ENCODE results near the gene DNAH14. TPM values are rescaled to one million over a fixed set of nuclear protein-coding genes. Genes with fewer than 3 reads are reported as not detected.
A peak's percentile ranks its signal among the peaks of the same experiment; 100 is the strongest.
"Not testable (repeated sequence)": the region's sequence is repeated elsewhere in the genome, so short reads cannot be mapped to it uniquely, and the experiment has no call there.

The DNAH14 gene
- 70.4 and 77.2 TPM in 2 replicates for total RNA-seq (2014; rRNA removed; shearing (Covaris generic))

- peak within 1 kb of the TSS; percentile 79 for H3K4me3 ChIP-seq
- peaks cover 26% of the 10 kb centered on the region for H3K9me3 ChIP-seq (replicated peaks)
- H3K4me1 ChIP-seq, result no peaks in the 10 kb centered on the region
- no peaks in the 10 kb centered on the region; the same call in 1 of the 2 replicates for H3K36me3 ChIP-seq
- peak; percentile 87 for DNase-seq
- H3K27me3 ChIP-seq, result no peaks in the 10 kb centered on the region
- peak within 1 kb of the TSS; percentile 57 for H3K27ac ChIP-seq
Measured at GRCh38 chr1:224929335-224930237, at the start of gene DNAH14. DNAH14 (plus strand) TSS chr1:224929675; CDS start chr1:224952703, 23,028 bp downstream.

- peak; percentile 27 to 40 for DNase-seq
- H3K27ac ChIP-seq, result no peak overlapping the region
- no peaks in the 10 kb centered on the region; the same call in 1 of the 2 replicates for H3K9me3 ChIP-seq (replicated peaks)
- H3K4me1 ChIP-seq, result peaks cover 15% of the 10 kb centered on the region
- no peaks in the 10 kb centered on the region for H3K27me3 ChIP-seq
- no peaks in the 10 kb centered on the region for H3K36me3 ChIP-seq
- H3K4me3 ChIP-seq, result no peak overlapping the region
Measured at GRCh38 chr1:224880593-224881307, 48.7 kb upstream of the DNAH14 start.

DNA sequence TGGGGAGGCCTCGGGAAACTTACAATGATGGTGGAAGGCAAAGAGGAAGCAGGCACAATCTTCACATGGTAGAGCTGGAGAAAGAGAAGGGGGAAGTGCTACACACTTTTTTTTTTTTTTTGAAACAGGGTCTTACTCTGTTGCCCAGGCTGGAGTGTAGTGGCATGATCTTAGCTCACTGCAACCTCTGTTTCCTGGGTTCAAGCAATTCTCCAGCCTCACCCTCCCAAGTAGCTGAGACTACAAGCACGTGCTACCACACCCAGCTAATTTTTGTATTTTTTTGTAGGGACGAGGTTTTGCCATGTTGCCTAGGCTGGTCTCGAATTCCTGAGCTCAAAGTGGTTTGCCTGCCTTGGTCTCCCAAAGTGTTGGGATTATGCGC lies 48.2 kb upstream of the DNAH14 start:
- H3K36me3 ChIP-seq; H3K27ac ChIP-seq; H3K27me3 ChIP-seq; H3K9me3 ChIP-seq (replicated peaks); H3K4me3 ChIP-seq; DNase-seq: not testable (repeated sequence)
- H3K4me1 ChIP-seq, result peaks cover 15% of the 10 kb centered on the region

GRCh38 chr1:224881762-224882211 lies 47.7 kb upstream of the DNAH14 start:
- no peaks in the 10 kb centered on the region for H3K27me3 ChIP-seq
- no peaks in the 10 kb centered on the region for H3K36me3 ChIP-seq
- no peak overlapping the region for H3K4me3 ChIP-seq
- H3K27ac ChIP-seq, result no peak overlapping the region
- peaks cover 15% of the 10 kb centered on the region for H3K4me1 ChIP-seq
- H3K9me3 ChIP-seq (replicated peaks), result no peaks in the 10 kb centered on the region; the same call in 1 of the 2 replicates
- DNase-seq, result no peak

DNA sequence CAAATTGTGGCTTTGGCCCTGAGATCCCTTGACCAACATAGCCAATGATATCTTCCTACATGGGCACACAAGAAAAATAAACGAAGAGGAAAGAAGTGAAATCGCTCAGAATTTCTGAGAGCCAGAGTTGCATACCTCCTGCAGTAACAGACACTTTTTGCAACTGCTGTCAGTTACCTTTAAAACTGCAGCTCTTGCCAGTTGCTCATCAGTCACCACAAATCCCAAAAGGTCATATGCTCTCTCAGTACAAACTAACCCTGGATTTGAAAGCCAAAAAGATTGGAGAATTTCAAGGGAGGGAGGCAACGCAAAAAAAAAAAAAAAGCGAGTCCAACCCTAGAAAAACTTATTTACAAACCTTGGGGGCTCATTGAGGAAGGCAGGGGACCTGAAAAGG lies 47.2 kb upstream of the DNAH14 start:
- Histone ChIP-seq H3K4me3 (no peak overlapping the region), H3K36me3 (no peaks in the 10 kb centered on the region), H3K27me3 (no peaks in the 10 kb centered on the region), H3K27ac (no peak overlapping the region), H3K4me1 (peaks cover 15% of the 10 kb centered on the region), H3K9me3 (replicated peaks) (no peaks in the 10 kb centered on the region; the same call in 1 of the 2 replicates)
- DNase-seq, result no peak

DNA sequence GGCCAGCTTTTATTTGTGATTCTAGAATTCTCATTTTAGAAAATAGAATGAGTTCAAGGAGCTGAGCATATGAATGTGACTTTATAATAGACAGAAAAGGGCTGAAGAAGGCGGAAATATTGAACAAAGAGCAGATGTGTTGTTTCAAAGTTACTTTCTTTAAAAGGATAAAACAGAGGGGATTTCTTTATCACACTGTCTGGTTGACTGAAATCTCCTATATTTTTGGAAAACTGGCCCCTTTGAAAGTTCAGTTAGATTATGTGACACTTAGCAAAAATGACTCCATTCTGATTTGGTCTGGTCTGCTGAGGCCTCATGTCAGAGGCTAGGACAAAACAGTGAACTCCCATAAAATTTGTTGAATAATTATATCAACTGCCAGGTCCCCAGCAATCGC lies 46.4 kb upstream of the DNAH14 start:
- Histone ChIP-seq H3K4me3 (no peak overlapping the region), H3K27ac (no peak overlapping the region), H3K9me3 (replicated peaks) (no peaks in the 10 kb centered on the region; the same call in 1 of the 2 replicates), H3K4me1 (peaks cover 15% of the 10 kb centered on the region), H3K27me3 (no peaks in the 10 kb centered on the region), H3K36me3 (no peaks in the 10 kb centered on the region)
- DNase-seq, result no peak

DNA sequence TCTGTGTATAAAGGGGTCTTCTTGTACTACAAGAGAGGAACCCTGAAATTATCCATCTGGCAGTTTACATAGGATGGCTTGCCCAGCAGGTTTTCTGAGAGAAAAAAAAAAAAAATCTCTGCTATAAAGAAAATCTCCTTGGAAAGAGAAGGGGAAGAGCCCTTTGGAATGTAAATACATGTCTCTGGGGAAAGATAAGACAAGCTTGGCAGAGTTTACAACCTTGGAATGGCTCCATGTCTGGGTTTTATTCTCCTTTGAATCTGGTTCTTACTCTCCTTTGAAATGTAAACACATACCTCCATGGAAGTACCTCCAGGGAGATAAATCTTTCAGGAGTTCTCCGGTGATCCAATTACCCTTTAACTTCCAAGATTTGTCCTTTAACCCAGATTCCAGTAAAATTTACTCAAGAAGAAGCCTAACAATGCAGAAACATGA lies 45.1 kb upstream of the DNAH14 start:
- H3K9me3 ChIP-seq (replicated peaks), result no peaks in the 10 kb centered on the region; the same call in 1 of the 2 replicates
- no peak for DNase-seq
- no peak overlapping the region for H3K27ac ChIP-seq
- H3K27me3 ChIP-seq, result no peaks in the 10 kb centered on the region
- H3K4me1 ChIP-seq, result peaks cover 9% of the 10 kb centered on the region
- no peaks in the 10 kb centered on the region for H3K36me3 ChIP-seq
- H3K4me3 ChIP-seq, result no peak overlapping the region

GRCh38 chr1:224885376-224885775 lies 44.1 kb upstream of the DNAH14 start:
- DNase-seq; H3K9me3 ChIP-seq (replicated peaks); H3K4me3 ChIP-seq; H3K36me3 ChIP-seq; H3K27me3 ChIP-seq; H3K27ac ChIP-seq; H3K4me1 ChIP-seq: not testable (repeated sequence)

DNA sequence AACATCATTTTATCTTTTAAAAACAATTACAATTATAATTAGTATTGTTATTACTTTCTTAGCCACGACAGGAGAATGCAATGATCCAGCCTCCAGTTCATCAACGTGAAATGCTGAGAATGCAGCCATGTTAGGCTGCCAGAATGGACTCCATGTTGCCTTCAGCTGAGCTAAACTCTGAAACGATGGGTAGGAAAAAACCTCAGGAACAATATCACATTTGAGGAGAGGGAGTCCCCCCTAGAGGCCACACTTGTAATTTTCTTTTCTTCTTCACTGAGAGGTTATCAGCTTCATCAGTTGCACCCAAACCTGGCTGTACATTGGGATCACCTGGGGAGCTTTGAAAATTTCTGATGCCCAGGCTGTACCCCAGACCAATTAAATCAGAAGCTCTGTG lies 34.6 kb upstream of the DNAH14 start:
- Histone ChIP-seq H3K4me1 (peaks cover 5% of the 10 kb centered on the region; the same call in 1 of the 2 replicates), H3K27me3 (peaks cover 3% of the 10 kb centered on the region; the same call in 1 of the 2 replicates), H3K9me3 (replicated peaks) (no peaks in the 10 kb centered on the region), H3K27ac (no peak overlapping the region), H3K4me3 (no peak overlapping the region), H3K36me3 (no peaks in the 10 kb centered on the region)
- DNase-seq, result peak in 1 of 2 experiments; percentile 57

GRCh38 chr1:224896130-224896781 lies 33.2 kb upstream of the DNAH14 start:
- DNase-seq, result no peak
- peaks cover 16% of the 10 kb centered on the region for H3K4me1 ChIP-seq
- no peaks in the 10 kb centered on the region for H3K36me3 ChIP-seq
- H3K9me3 ChIP-seq (replicated peaks), result no peaks in the 10 kb centered on the region
- H3K4me3 ChIP-seq, result no peak overlapping the region
- peaks cover 3% of the 10 kb centered on the region; the same call in 1 of the 2 replicates for H3K27me3 ChIP-seq
- H3K27ac ChIP-seq, result no peak overlapping the region

GRCh38 chr1:224897529-224898327 lies 31.7 kb upstream of the DNAH14 start:
- no peak for DNase-seq
- Histone ChIP-seq H3K4me1 (peaks cover 16% of the 10 kb centered on the region), H3K36me3 (no peaks in the 10 kb centered on the region), H3K9me3 (replicated peaks) (no peaks in the 10 kb centered on the region), H3K27me3 (peaks cover 3% of the 10 kb centered on the region; the same call in 1 of the 2 replicates), H3K4me3 (no peak overlapping the region), H3K27ac (no peak overlapping the region)

DNA sequence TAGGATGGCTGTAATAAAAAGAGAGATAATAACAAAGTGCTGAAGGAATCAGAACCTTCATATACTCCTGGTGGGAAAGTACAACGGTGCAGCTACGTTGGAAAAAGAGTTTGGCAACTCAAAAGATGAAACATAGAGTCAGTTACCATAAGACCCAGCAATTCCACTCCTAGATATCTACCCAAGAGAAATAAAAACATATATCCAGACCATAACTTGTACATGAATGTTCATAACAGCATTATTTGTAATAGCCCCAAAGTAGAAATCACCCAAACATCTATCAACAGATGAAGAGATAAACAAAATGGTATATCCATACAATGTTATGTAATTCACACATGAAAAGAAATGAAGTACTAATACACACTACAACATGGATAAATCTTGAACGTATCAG lies 30.5 kb upstream of the DNAH14 start:
- H3K27ac ChIP-seq, result no peak overlapping the region
- no peak overlapping the region for H3K4me3 ChIP-seq
- no peaks in the 10 kb centered on the region for H3K9me3 ChIP-seq (replicated peaks)
- peaks cover 16% of the 10 kb centered on the region for H3K4me1 ChIP-seq
- no peaks in the 10 kb centered on the region; the same call in 1 of the 2 replicates for H3K27me3 ChIP-seq
- no peaks in the 10 kb centered on the region for H3K36me3 ChIP-seq
- no peak for DNase-seq

GRCh38 chr1:224900062-224900630 lies 29.3 kb upstream of the DNAH14 start:
- Histone ChIP-seq H3K27me3 (no peaks in the 10 kb centered on the region), H3K27ac (peak overlapping the region; percentile 44), H3K4me1 (peaks cover 16% of the 10 kb centered on the region), H3K9me3 (replicated peaks) (no peaks in the 10 kb centered on the region), H3K4me3 (no peak overlapping the region), H3K36me3 (no peaks in the 10 kb centered on the region)
- DNase-seq, result peak; percentile 17 to 69
